GM12892 (cell line): ENCODE data around the gene APLNR.
A peak's percentile ranks its signal among the peaks of the same experiment; 100 is the strongest.

ENCODE experiments used
- DNase-seq: peaks from one replicate; pipeline ENCODE4 v3.0.0; 2011; ENCODE audit not compliant: insufficient read length
- FAIRE-seq: peaks from 2 replicates; lab custom pipeline; 2011; peaks lifted over from hg19 to GRCh38; lab: Jason Lieb, UNC
- POLR2A ChIP-seq: IDR thresholded peaks from 2 replicates; pipeline ENCODE4 v1.6.1; 2011; ENCODE audit warnings: low read depth, low read length, control low read depth
- POLR2AphosphoS5 ChIP-seq: IDR thresholded peaks from 2 replicates; pipeline ENCODE4 v1.6.1; 2011; ENCODE audit warnings: low read depth, low read length, control low read depth
- TAF1 ChIP-seq: IDR thresholded peaks from 2 replicates; pipeline ENCODE4 v1.6.1; 2011; ENCODE audit warnings: low read depth, mild to moderate bottlenecking, control low read depth, low read length, borderline replicate concordance

The APLNR gene

DNA sequence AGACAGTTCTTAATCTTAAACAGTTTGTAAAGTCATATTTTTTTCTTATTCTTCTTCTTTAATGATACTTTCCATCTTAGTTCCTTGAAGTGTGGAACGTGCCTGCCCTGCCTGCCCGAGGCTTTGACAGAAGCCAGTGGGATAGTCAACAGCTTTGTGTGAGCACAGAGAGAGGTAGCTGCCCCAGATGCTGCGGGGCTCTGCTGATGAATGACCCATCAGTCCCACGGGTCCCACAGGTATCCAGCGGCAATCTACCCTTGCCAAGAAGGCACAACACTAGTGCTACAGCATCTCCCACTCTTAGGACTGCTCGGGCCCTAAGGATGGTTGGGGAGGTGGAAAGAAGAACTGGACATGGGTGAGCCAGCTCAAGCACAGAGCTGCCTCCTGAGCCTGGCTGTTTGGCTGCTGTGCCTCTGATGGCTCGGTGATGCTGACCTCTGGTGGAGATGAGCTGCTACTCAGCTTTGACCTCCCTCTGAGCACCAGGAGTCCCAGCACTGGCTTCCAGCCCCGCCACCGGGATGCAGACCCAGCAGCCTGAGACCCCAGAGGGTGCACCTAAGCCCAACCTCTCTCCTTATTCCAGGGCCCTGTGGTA is 11.8 kb upstream of the APLNR start:
- FAIRE-seq: peak; percentile 80
- no peak for DNase-seq
- TF ChIP-seq POLR2A (no peak), TAF1 (no peak), POLR2AphosphoS5 (no peak)

DNA sequence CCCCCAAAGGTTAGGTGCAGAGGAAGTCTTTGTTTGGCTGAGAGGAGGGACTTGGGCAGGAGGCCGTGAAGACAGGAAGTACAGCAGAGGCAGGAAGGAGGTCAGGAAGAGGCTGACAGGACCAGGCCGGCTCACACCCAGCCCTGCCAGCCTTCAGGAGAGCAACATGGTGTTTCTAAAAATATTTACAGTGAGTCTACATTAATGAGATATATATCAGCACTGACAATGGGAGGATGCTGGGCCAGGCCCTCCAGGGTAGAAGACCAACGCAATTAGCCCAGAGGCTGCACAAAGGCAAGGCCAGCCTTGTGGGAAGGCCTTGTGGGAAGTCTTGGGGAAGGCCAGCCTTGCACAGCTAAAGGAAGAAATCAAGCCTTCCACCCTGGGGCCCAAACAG is 7.9 kb upstream of the APLNR start:
- TF ChIP-seq POLR2AphosphoS5 (no peak), TAF1 (no peak), POLR2A (no peak)
- DNase-seq (no peak), FAIRE-seq (no peak)

DNA sequence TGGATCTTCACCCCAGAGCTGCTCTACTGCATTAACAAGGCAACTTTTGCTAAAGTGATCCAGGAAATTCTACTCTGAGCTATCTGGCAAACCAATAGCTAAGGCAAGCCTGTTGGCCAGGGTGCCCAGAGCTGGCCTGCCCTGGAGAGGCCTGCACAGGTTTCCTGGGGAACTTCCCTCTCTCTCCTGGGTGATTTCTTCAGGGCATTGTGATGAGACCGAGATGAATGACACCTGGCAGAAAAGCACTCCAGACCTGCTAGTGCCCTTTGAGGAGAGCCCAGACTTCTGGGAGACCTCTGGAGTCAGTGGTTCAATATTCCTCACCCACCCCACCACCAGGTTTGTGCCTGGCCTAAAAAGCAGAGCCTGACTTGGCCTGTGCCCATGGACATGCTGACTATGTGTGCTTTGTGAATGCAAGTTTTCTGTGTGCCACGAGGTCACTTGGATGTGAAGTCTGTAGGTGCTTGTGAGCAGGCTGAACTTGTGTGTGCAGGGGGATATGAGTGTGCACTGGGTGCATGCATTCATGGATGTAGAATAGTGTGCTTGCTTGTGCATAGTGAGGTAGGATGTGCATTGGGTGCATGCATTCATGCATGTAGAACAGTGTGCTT is 4.4 kb upstream of the APLNR start:
- TF ChIP-seq POLR2AphosphoS5: no peak
- TF ChIP-seq POLR2A: no peak
- TF ChIP-seq TAF1: no peak
- DNase-seq: no peak
- FAIRE-seq: no peak

- DNase-seq (no peak), FAIRE-seq (no peak)
- TF ChIP-seq POLR2AphosphoS5: no peak
- TF ChIP-seq POLR2A: no peak
- no peak for TF ChIP-seq TAF1
Measured at GRCh38 chr11:57240757-57241156, 3.7 kb upstream of the APLNR start.

DNA sequence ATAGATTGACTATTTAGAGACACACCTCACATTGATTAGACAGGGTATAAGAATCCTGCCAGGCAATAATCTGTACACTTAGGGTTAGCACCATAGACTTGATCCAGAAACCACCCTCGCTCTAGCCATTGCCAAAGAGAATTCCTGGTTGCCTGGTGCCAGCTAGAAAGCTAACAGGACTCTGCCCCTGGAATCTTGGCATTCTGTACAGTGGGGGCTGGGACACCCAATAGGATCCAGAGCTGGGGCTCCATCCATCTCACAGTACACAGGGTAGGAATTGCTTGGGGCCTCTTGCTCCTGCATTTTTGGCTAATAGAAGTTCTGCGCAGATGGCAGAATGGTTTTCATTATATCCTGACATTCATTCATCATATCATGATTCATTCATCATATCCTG is 3.0 kb upstream of the APLNR start:
- TF ChIP-seq POLR2AphosphoS5 (no peak), POLR2A (no peak), TAF1 (no peak)
- FAIRE-seq: no peak
- no peak for DNase-seq

- DNase-seq (no peak), FAIRE-seq (no peak)
- no peak for TF ChIP-seq POLR2AphosphoS5
- TF ChIP-seq TAF1: no peak
- TF ChIP-seq POLR2A: no peak
Measured at GRCh38 chr11:57239348-57239747, 2.3 kb upstream of the APLNR start.

- TF ChIP-seq POLR2A (no peak), POLR2AphosphoS5 (no peak), TAF1 (no peak)
- FAIRE-seq (no peak), DNase-seq (no peak)
Measured at GRCh38 chr11:57235761-57236703, 1.0 kb downstream of the APLNR start.

GRCh38 chr11:57233702-57234101 is 3.3 kb downstream of the APLNR start:
- no peak for DNase-seq
- FAIRE-seq: no peak
- TF ChIP-seq TAF1 (no peak), POLR2A (no peak), POLR2AphosphoS5 (no peak)

GRCh38 chr11:57231539-57232253 is 5.4 kb downstream of the APLNR start:
- DNase-seq (no peak), FAIRE-seq (no peak)
- no peak for TF ChIP-seq TAF1
- no peak for TF ChIP-seq POLR2AphosphoS5
- no peak for TF ChIP-seq POLR2A

DNA sequence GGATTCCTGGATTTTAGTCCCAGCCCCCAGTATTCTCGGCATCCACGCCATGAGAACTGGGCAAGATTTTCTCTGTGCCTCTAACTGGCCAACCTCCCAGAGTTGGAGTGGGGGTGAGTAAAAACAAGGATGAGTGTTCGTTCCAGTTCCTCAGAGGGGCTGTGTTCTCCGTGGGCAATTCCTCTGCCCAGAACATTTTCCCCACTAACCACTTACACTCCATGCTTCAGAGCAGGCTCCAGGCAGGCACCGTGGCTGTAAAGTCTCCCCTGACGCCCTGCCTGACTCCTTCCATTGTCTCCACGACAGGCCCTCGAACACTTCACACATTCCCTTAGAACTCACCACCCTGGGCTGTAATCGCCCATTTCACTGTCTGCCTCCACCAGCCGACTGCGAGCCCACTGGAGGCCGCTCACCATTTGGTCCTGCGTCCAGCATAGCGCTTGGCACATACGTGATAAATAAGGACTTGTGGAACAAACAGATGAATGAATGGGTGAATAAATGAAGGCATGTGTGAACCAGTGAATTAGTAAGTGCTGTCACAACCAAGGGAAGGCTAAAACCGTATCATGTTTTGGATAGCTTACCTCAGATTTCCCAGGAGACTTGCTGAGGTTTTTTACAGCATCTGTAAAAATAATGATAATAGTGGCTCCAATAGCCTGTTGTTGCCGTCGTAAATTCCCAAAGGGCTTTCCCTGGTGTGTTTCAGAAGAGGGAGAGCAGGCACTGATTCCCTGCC is 6.1 kb downstream of the APLNR start:
- FAIRE-seq: no peak
- DNase-seq: no peak

GRCh38 chr11:57230316-57230715 is 6.7 kb downstream of the APLNR start:
- FAIRE-seq: no peak
- TF ChIP-seq POLR2AphosphoS5 (no peak), POLR2A (no peak), TAF1 (no peak)
- DNase-seq: no peak

More for the DNA sequence above, 6.1 kb downstream of the APLNR start:
- TF ChIP-seq POLR2A (no peak), POLR2AphosphoS5 (no peak), TAF1 (no peak)
